Measurements from ENCODE around the gene VDAC2.

The VDAC2 gene

DNA sequence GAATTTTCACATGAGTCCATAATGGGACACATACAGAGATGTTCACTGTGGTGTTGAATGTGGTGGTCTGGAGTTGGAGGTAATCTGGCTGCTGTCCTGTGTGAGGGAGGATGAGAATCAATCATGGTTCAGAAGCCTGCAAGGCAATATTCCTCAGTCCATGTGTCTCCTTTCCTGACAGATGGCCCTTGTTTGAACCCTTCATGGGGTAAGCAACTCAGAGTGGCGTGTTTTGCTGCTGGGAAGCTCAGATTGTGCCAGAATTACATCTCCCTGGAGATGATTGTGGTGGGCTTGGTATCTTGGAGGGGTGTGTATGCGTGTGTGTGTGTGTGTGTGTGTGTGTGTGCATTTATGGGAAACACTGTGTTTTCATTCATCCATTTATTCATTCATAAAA, 69.6 kb downstream of the VDAC2 start:
- H3K4me3 ChIP-seq (ENCODE audit: low read depth, low read length): no peak overlapping the region
- DNase-seq (ENCODE audit: low read depth): no peak
- in situ Hi-C loops (cut with HindIII; ENCODE audit: low sequenced_read_pairs): no loop called here
- TF ChIP-seq, protein P1, sequence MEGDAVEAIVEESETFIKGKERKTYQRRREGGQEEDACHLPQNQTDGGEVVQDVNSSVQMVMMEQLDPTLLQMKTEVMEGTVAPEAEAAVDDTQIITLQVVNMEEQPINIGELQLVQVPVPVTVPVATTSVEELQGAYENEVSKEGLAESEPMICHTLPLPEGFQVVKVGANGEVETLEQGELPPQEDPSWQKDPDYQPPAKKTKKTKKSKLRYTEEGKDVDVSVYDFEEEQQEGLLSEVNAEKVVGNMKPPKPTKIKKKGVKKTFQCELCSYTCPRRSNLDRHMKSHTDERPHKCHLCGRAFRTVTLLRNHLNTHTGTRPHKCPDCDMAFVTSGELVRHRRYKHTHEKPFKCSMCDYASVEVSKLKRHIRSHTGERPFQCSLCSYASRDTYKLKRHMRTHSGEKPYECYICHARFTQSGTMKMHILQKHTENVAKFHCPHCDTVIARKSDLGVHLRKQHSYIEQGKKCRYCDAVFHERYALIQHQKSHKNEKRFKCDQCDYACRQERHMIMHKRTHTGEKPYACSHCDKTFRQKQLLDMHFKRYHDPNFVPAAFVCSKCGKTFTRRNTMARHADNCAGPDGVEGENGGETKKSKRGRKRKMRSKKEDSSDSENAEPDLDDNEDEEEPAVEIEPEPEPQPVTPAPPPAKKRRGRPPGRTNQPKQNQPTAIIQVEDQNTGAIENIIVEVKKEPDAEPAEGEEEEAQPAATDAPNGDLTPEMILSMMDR (IDR thresholded peaks at IDR 0.05; ENCODE audit: low read depth, low read length, missing control alignments): no peak
